ENCODE results near the gene NDUFS8.

Gene NDUFS8

GRCh38 chr11:68071281-68072048, 41.0 kb downstream of the NDUFS8 start:
- no peak overlapping the region for H3K4me3 ChIP-seq (ENCODE audit: low read depth, low read length)
- no peak overlapping the region for H3K4me2 ChIP-seq (ENCODE audit: low read length)
- TF ChIP-seq CTCF (IDR thresholded peaks at IDR 0.05): no peak
- H3K4me1 ChIP-seq: no peaks in the 10 kb centered on the region
- H3K27ac ChIP-seq: no peak overlapping the region
- no peaks in the 10 kb centered on the region for H3K36me3 ChIP-seq (ENCODE audit: control insufficient read depth, insufficient read depth, low read length)
- H3K9ac ChIP-seq: no peak overlapping the region
- H3K79me2 ChIP-seq: no peaks in the 10 kb centered on the region
- no peak overlapping the region for H2AFZ ChIP-seq
- H3K9me3 ChIP-seq (ENCODE audit: control insufficient read depth, low read length): no peaks in the 10 kb centered on the region
- no peaks in the 10 kb centered on the region for H3K27me3 ChIP-seq (ENCODE audit: control insufficient read depth, insufficient read depth, low read length)

GRCh38 chr11:68074584-68075352, 44.3 kb downstream of the NDUFS8 start:
- Histone ChIP-seq H3K9ac (no peak overlapping the region), H3K27ac (no peak overlapping the region), H3K79me2 (no peaks in the 10 kb centered on the region), H3K9me3 (ENCODE audit: control insufficient read depth, low read length) (no peaks in the 10 kb centered on the region), H3K4me3 (ENCODE audit: low read depth, low read length) (no peak overlapping the region), H2AFZ (no peak overlapping the region), H3K4me1 (no peaks in the 10 kb centered on the region), H3K27me3 (ENCODE audit: control insufficient read depth, insufficient read depth, low read length) (no peaks in the 10 kb centered on the region), H3K36me3 (ENCODE audit: control insufficient read depth, insufficient read depth, low read length) (no peaks in the 10 kb centered on the region), H3K4me2 (ENCODE audit: low read length) (no peak overlapping the region)
- TF ChIP-seq CTCF (IDR thresholded peaks at IDR 0.05): no peak

DNA sequence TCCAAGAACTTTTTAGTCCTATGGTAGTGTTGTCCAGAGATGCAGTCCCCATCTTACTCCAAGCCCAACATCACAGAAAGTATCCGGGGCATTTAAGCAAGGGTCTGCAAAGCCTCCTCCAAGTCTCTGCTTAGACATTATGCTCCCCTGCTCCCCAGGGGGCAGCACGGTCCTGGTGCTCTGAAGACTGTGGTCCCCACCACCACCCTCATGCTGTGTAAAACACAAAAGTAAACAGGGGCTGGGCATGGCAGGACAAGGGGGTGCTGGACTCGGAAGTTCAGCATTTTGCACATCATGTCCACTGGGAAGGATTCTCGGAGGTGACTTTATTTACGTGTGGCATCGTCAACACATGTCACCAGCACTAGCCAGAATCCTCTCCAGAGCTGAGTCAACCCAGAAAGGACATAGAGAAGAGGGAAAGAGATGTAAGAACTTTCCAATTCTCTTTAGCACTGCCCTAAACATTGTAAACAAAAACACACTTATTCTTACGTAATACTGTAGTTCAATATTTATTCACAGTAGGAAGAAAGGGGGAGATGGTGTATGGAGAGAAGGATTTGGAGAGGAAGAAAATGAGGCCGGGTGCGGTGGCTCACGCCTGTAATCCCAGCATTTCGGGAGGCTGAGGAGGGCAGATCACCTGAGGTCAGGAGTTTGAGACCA, 46.0 kb downstream of the NDUFS8 start:
- no peaks in the 10 kb centered on the region for H3K27me3 ChIP-seq (ENCODE audit: control insufficient read depth, insufficient read depth, low read length)
- no peak overlapping the region for H3K9ac ChIP-seq
- H3K4me3 ChIP-seq (ENCODE audit: low read depth, low read length): no peak overlapping the region
- no peak overlapping the region for H2AFZ ChIP-seq
- no peaks in the 10 kb centered on the region for H3K9me3 ChIP-seq (ENCODE audit: control insufficient read depth, low read length)
- no peak for TF ChIP-seq CTCF (IDR thresholded peaks at IDR 0.05)
- no peak overlapping the region for H3K27ac ChIP-seq
- no peaks in the 10 kb centered on the region for H3K36me3 ChIP-seq (ENCODE audit: control insufficient read depth, insufficient read depth, low read length)
- H3K4me1 ChIP-seq: no peaks in the 10 kb centered on the region
- H3K4me2 ChIP-seq (ENCODE audit: low read length): no peak overlapping the region
- no peaks in the 10 kb centered on the region for H3K79me2 ChIP-seq

DNA sequence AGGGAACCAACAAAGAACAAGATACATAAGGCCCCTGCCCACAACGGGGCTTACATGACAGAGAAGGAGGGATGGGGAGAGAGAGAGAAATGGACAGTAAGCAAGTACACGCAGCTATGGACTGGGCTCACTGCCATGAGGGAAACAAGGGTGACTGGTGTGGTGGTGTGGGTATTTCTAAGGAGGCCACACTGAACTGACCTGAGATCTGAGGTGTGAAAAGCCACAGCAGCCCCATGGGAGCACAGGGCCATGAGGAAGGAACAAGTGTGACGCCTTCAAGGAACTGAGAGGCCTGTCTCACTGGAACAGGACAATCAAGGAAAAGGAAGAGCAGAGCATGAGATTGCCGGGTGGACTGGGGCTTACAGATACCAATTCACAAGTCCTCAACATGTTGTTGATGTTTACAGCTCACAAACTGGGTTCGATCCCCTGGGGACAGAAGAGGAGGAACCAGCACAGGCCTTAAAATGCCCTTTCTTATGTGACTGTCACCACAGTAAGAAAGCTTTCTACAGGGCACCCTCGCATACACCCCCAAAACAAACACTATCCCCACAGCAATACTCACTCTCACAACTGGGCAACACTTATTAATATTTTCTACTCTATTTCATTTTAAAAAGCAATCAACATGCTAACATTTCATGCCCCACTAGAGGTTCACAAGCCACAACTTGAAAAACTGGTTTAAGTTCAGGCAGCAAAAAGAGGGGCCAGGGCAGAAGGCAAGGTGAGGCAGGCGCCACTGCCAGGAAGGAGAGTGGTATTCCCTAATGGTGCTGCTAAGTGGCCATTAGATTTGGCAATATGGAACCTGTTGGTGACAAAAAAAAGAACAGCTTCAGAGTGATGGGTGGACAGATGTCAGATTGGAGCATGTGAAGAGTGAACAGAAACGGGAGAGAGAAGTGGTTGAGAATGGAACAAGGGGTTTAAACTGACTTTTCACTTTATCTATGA, 47.4 kb downstream of the NDUFS8 start:
- Histone ChIP-seq H3K4me2 (ENCODE audit: low read length) (no peak overlapping the region), H3K9me3 (ENCODE audit: control insufficient read depth, low read length) (no peaks in the 10 kb centered on the region), H3K27me3 (ENCODE audit: control insufficient read depth, insufficient read depth, low read length) (no peaks in the 10 kb centered on the region), H3K9ac (no peak overlapping the region), H3K4me3 (ENCODE audit: low read depth, low read length) (no peak overlapping the region), H3K79me2 (no peaks in the 10 kb centered on the region), H3K4me1 (no peaks in the 10 kb centered on the region), H3K27ac (no peak overlapping the region), H3K36me3 (ENCODE audit: control insufficient read depth, insufficient read depth, low read length) (no peaks in the 10 kb centered on the region), H2AFZ (no peak overlapping the region)
- TF ChIP-seq CTCF (IDR thresholded peaks at IDR 0.05): no peak
